Measurements from ENCODE around the gene RAD51B. TPM values are rescaled to one million over a fixed set of nuclear protein-coding genes. Genes with fewer than 3 reads are reported as not detected.

RAD51B gene
- total and polyA plus RNA-seq, 9 of the 15 experiments (the other 6 are each of a cell fraction or from before 2014, with no cell fraction given), result 8.5 to 17.3 (median 11.3) TPM

DNA sequence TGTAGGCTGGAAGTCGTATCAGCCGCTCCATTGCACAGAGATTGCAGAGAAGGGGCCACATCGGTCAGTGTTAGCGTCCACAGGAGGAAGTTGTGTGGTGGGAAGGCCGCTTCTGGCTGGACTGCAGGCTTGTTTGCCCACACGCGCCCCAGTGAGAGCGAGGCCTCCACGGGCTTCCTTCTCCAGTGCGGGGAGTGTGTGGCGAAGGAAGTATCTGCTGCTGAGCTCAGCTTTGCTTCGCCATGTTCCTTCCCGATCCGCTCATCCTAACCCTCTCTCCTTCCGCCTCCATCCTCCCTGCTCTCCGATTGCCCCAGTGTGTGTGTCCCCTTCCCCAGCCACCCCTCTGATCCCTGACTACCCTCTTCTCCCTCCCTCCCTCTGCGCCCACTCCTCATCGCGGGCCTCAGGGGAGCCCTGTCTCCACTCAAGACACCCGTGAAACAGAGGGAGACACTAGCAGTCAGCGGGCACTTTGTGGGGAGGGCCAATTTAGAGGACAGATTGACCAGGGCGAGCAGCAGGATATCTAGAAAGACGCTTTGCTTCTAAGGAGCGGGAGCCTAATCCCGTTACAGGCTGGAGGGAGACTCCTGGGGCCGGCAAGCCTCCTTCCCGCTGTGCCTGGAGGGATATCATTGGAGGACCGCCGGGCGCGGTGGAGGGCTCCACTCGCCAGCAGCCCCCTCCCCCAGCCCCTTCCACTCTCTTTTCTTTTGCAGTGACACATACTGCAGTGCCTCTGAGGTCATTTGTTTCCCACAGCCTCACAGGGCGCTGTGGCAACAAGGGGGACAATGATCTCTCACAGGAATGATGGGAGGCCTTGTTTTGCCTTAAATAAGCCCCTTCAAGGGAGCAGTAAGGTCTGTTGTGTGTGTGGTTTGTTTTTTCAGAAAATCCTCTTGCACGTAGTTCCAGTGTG, 544.5 kb downstream of the RAD51B start:
- 70% methylated on average over 20 of the region's 34 CpGs for WGBS (ENCODE audit: insufficient coverage, low coverage, missing lambda C conversion rate)
- Histone ChIP-seq H3K4me1 (replicated peaks in 1 of 2; ENCODE audit: control insufficient read depth in 2 of 2, insufficient read depth in 2 of 2, low read length in 2 of 2) (peaks cover 0 to 4% of the 10 kb centered on the region in 2 experiments; a peak in 2 of 5 replicates), H4K20me1 (replicated peaks; ENCODE audit: control insufficient read depth, insufficient read depth, low read length) (no peaks in the 10 kb centered on the region), H3K79me2 (ENCODE audit: control insufficient read depth, insufficient read depth, low read length) (no peaks in the 10 kb centered on the region), H3K4me3 (no peak overlapping the region), H3K36me3 (ENCODE audit: control insufficient read depth, insufficient read depth, low read length) (no peaks in the 10 kb centered on the region), H3K9me1 (ENCODE audit: control insufficient read depth, insufficient read depth, low read length) (no peaks in the 10 kb centered on the region), H3K9me3 (replicated peaks; ENCODE audit: control insufficient read depth, insufficient read depth, low read depth, low read length) (no peaks in the 10 kb centered on the region), H3K4me2 (ENCODE audit: insufficient read depth, low read length) (no peak overlapping the region), H3K27ac (ENCODE audit: extremely low read depth, low read depth, low read length) (no peak overlapping the region), H3K9ac (ENCODE audit: insufficient read depth in 1 of 2, low read depth in 2 of 2, low read length in 2 of 2) (no peak overlapping the region), H3K27me3 (ENCODE audit: control insufficient read depth in 2 of 2, insufficient read depth in 2 of 2, low read length in 2 of 2) (no peaks in the 10 kb centered on the region), H2AFZ (ENCODE audit: low read depth, low read length) (no peak overlapping the region)
- FAIRE-seq, result no peak
- in situ Hi-C loops (cut with MboI) (no loop called here), intact Hi-C loops (cut with micrococcal nuclease) (no loop called here)
- no peak for DNase-seq (ENCODE audit: extremely low read depth in 1 of 4, low spot score in 3 of 4)
- ATAC-seq, result no peak; the same call in 2 of the 3 replicates
- no peak for TF ChIP-seq ZNF3 (CRISPR knock-in tag; IDR thresholded peaks at IDR 0.05)
- TF ChIP-seq GTF2A2 (tag; IDR thresholded peaks at IDR 0.05), result no peak
- no peak for TF ChIP-seq ZNF232 (CRISPR knock-in tag; IDR thresholded peaks at IDR 0.05)
- no peak for TF ChIP-seq ZNF57 (CRISPR knock-in tag; IDR thresholded peaks at IDR 0.05)
- TF ChIP-seq, protein P1, sequence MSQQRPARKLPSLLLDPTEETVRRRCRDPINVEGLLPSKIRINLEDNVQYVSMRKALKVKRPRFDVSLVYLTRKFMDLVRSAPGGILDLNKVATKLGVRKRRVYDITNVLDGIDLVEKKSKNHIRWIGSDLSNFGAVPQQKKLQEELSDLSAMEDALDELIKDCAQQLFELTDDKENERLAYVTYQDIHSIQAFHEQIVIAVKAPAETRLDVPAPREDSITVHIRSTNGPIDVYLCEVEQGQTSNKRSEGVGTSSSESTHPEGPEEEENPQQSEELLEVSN (IDR thresholded peaks at IDR 0.05; ENCODE audit: borderline replicate concordance in 1 of 2, extremely low read depth in 1 of 2, insufficient read depth in 1 of 2, insufficient read length in 1 of 2, low read depth in 1 of 2, low read length in 1 of 2, poor library complexity in 1 of 2, severe bottlenecking in 1 of 2), result no peak
- ChIA-PET POLR2A (no interaction called here), CTCF (ENCODE audit: low intra/inter-chr PET ratio) (no interaction called here)
- BruUV-seq (replicated peaks), result no TSS peak

Measured in K562 (cell line).